GM12873 (cell line): ENCODE data around the gene ZFYVE1.

Source experiments
- TF ChIP-seq, protein P1 (sequence below): IDR thresholded peaks from 2 replicates; pipeline ENCODE4 v1.5.1; 2012; ENCODE audit warnings: low read depth, mild to moderate bottlenecking, moderate library complexity, low read length, control low read depth; ENCODE audit not compliant: insufficient read depth; ENCODE audit errors: missing control alignments

ZFYVE1 gene

DNA sequence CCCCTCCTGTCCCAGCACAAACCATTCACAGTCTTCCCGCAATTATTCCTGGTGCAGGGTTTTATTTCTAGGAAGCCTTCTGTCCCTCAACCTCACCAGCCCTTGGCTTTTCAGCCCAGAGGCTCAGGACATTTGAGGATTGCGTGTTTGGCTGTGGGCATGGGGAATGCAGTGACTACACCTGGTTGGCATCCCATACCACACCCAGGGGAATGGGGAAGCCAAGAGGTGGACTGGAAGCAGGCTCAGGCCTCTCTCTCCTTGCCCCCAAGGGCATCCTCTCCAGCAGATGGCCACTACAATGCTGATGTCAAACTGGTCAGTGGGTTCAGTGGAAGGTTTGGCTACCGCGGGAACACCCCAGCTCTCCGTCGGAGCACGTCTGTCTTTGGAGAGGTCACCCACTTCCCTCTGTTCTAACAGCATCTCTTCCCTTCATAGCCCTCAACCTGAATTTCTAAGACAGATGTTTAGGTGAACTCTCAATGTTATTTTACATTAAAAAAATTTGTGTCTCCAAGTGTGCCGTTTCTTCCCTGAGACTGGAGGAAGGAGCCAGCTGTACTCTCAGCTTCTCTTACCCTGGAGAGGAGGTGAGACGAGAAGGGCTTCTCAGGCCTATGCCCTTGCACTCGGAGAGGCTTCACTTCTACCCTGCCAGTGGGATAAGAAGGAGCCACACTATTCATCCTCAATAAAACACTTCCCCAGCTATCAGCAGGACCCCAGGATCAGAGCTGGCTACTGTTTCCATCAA, 65.1 kb downstream of the ZFYVE1 start:
- TF ChIP-seq, protein P1, sequence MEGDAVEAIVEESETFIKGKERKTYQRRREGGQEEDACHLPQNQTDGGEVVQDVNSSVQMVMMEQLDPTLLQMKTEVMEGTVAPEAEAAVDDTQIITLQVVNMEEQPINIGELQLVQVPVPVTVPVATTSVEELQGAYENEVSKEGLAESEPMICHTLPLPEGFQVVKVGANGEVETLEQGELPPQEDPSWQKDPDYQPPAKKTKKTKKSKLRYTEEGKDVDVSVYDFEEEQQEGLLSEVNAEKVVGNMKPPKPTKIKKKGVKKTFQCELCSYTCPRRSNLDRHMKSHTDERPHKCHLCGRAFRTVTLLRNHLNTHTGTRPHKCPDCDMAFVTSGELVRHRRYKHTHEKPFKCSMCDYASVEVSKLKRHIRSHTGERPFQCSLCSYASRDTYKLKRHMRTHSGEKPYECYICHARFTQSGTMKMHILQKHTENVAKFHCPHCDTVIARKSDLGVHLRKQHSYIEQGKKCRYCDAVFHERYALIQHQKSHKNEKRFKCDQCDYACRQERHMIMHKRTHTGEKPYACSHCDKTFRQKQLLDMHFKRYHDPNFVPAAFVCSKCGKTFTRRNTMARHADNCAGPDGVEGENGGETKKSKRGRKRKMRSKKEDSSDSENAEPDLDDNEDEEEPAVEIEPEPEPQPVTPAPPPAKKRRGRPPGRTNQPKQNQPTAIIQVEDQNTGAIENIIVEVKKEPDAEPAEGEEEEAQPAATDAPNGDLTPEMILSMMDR: no peak

DNA sequence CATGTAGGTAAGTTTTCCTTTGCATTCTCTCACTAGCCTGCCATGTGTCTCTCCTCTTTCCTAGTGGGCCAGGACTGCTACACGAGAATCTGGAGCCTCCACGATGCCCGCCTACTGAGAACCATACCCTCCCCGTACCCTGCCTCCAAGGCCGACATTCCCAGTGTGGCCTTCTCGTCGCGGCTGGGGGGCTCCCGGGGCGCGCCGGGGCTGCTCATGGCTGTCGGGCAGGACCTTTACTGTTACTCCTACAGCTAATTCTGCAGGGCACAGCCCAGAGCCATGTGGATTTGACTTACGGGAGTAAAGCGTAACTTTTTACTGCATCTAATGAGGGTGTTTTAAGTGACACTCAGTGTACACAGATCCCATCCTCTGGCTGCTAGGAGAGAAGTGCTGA, 68.4 kb downstream of the ZFYVE1 start:
- TF ChIP-seq, protein P1: no peak

DNA sequence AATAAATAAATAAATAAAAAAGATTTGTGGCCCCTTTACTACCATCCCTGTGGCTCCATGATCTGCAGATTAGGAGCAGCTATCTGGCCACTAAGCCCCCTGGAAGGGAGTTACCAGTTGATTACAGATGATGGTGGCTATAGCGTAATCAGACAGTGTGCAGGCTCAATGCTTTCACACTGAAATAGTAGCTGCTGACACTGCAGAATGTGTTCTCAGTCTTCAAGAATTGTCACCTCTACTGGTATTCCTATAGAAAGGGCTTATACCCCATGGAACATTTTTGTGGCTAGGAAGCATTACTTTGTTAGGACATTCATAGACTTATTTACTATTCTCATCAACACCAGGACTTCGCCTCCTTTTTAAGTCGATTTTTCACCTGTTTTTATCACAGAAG, 69.7 kb downstream of the ZFYVE1 start:
- TF ChIP-seq, protein P1: no peak

DNA sequence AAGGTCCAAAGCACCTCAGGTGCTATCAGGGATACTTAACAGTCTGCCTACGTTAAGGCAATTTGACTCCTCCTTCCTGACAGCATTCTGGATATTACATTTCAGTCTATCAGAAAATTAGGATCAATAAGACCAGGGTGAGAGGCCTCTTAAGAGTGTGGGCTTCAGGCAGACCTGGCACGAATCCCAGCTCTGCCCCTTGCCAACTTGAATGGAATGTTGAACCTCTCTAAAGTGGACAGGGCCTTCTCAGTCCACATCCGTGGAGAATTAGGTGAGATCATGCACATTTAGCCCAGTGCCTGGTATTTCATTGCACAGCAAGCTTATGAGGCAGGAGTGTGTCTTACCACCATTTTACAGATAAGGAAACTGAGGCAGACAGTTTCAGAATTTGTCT, 74.7 kb downstream of the ZFYVE1 start:
- TF ChIP-seq, protein P1: no peak

DNA sequence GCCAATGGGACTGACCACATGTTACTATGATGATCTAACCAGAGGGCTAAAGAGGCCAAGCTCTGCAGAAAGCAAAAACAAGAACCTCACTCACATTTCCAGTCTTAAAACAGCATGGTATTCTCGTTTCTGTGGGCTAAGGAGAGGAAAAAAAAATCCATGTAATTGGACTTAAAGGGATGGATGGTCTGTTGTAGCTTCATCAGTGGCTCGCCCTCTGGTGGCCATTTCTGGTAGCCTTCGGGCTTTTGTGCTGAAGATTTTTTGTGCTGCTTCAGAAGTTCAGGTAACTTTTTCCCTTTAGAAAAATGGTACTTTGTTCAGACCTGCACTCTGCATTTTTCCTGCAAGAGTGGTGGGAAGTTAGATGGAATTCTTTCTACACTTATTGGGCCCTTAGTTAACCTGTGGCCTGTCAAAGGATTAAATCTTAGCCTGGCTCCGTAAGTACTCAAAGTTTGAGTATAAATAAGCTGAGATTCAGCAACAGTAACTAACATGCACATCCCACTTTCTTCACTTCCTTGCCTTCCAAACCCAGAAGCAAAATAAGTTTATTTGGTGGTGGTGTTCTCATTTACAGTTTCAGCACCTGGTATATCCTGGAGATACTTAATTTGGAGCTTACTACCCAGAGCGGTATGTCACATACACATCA, 78.3 kb downstream of the ZFYVE1 start:
- TF ChIP-seq, protein P1: peak; percentile 91

DNA sequence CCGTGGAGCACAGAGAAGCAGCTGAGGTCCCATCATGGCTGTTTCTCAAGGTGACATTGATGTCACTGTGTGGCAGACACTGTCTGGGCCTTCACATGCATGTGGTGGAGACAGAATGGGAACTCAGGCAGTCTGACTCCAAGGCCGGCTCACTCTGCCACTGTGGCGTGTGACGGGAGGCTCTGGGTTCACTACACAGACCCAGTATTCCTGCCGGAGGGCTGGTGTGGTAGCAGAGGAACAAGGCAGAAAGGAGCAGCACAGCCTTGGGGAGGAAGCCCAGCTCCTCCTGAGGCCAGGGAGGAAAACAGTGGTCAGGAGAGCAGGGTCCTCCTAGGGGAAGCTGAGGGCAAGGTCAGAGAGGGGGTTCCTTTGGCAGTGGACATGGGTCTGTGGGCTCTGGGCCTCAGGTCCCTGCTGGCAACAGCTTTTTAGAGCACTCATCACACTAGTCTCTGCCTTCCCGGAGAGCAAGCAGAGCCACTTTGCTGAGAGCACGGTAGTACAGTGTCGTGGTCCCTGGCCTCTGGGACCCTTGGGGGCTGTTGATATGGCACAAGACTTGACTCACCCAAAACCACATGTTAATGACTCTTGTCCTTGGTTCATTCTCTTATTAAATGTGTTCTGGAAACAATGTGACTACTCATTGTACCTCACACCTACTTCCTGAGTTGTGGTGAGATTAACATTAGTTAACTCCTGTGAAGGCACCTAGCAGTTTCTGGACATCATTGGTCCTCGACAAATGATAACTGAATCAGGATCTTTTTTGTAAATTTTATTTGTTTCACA, 79.3 kb downstream of the ZFYVE1 start:
- TF ChIP-seq, protein P1: no peak

DNA sequence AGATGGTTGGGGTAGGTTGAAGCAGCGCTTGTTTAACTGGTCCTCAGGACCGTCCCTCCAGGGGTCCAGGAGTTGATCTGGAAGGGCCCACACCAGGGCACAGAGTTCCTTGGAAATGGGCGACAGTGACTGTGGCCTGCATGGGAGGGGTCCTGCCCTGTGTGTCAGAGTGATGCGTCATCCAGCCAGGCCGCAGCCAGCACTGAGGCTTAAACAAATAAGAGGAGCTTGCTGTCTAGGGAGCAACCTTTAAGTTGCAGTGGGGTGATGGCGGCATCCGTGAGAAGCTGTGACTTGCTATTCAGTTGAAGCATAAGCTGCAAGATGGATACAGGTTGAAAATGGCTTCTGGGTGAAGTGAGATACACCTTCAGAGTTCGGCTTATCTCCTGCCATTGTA, 80.4 kb downstream of the ZFYVE1 start:
- TF ChIP-seq, protein P1: no peak
